OCI-LY7 (cell line): ENCODE results near the gene CTNNA2. TPM values are rescaled to one million over a fixed set of nuclear protein-coding genes. Genes with fewer than 3 reads are reported as not detected.

ENCODE experiments used
- BruUV-seq: library from RNA; stranded (reverse); fragments of 400-500 nt; replicated peaks from 2 replicates; lab custom pipeline; 2021; lab: Mats Ljungman, UMichigan
- CTCF ChIA-PET: fragments of 300-600 bp; sonication (Branson Sonifier 250); formaldehyde crosslinking; loops from one replicate; lab custom pipeline; 2022; ENCODE audit warnings: antibody characterized with exemption; ENCODE audit not compliant: unreplicated experiment; lab: Charles Lee
- POLR2A ChIA-PET: fragments of 300-600 bp; sonication (Branson Sonifier 250); formaldehyde crosslinking; loops from one replicate; lab custom pipeline; 2022; ENCODE audit warnings: antibody characterized with exemption; lab: Charles Lee
- DNase-seq: peaks from one replicate; pipeline ENCODE4 v3.0.0-alpha.2; 2015; ENCODE audit warnings: low spot score
- H2AFZ ChIP-seq: fragments of 200-600 bp; sonication (generic), shearing (Covaris generic); 2 replicates; pipeline ENCODE4 v1.6.1; 2014; ENCODE audit warnings: mild to moderate bottlenecking, antibody characterized with exemption, low read length, moderate library complexity
- H3K27ac ChIP-seq: fragments of 200-600 bp; sonication (generic); 2 replicates; pipeline ENCODE4 v1.5.1; 2014; ENCODE audit warnings: mixed run types, low read depth, mild to moderate bottlenecking, moderate library complexity, low read length, inconsistent platforms; ENCODE audit not compliant: poor library complexity, severe bottlenecking
- H3K36me3 ChIP-seq: fragments of 200-600 bp; sonication (generic); 2 replicates; pipeline ENCODE4 v1.6.1; 2014; ENCODE audit warnings: mild to moderate bottlenecking, antibody characterized with exemption, low read length, moderate library complexity, mixed read lengths; ENCODE audit not compliant: insufficient read depth
- H3K4me1 ChIP-seq: fragments of 200-600 bp; sonication (generic); 2 replicates; pipeline ENCODE4 v1.5.1; 2014; ENCODE audit warnings: mild to moderate bottlenecking, low read length; ENCODE audit not compliant: insufficient read depth, poor library complexity, severe bottlenecking
- H3K4me2 ChIP-seq: fragments of 200-600 bp; sonication (generic); 2 replicates; pipeline ENCODE4 v1.6.1; 2014; ENCODE audit warnings: mild to moderate bottlenecking, low read length
- H3K4me3 ChIP-seq: fragments of 200-600 bp; sonication (generic); 2 replicates; pipeline ENCODE4 v1.5.1; 2014; ENCODE audit warnings: mild to moderate bottlenecking, low read depth, low read length; ENCODE audit not compliant: poor library complexity, severe bottlenecking
- H3K79me2 ChIP-seq: fragments of 200-600 bp; sonication (generic); 2 replicates; pipeline ENCODE4 v1.6.1; 2016; ENCODE audit warnings: low read depth, mild to moderate bottlenecking, low read length, moderate library complexity, mixed read lengths; ENCODE audit not compliant: insufficient read depth
- H3K9me2 ChIP-seq: fragments of 200-600 bp; sonication (generic); 2 replicates; pipeline ENCODE4 v1.6.1; 2016; ENCODE audit warnings: mild to moderate bottlenecking, low read length, mixed read lengths; ENCODE audit not compliant: insufficient read depth
- H3K9me3 ChIP-seq: fragments of 200-600 bp; sonication (generic); 2 replicates; pipeline ENCODE4 v1.6.1; 2014; ENCODE audit warnings: mild to moderate bottlenecking, mixed run types, low read length, mixed read lengths
- H4K20me1 ChIP-seq: fragments of 200-600 bp; sonication (generic); 2 replicates; pipeline ENCODE4 v1.6.1; 2014; ENCODE audit warnings: mild to moderate bottlenecking, antibody characterized with exemption, low read length, moderate library complexity, mixed read lengths; ENCODE audit not compliant: insufficient read depth
- EZH2phosphoT487 ChIP-seq: fragments of 200-600 bp; sonication (generic); IDR thresholded peaks from 2 replicates; pipeline ENCODE4 v1.6.1; 2018; ENCODE audit warnings: low read depth, borderline replicate concordance, mild to moderate bottlenecking, mixed run types, antibody characterized with exemption, low read length, moderate library complexity, mixed read lengths
- intact Hi-C: fragments of 100-400 bp; cut with micrococcal nuclease; formaldehyde crosslinking; loops from one replicate; pipeline ENCODE4 v1.10.0; 2022; ENCODE audit not compliant: unreplicated experiment
- total RNA-seq, 2 experiments: library from RNA; depleted of rRNA in 1 of 2; stranded (reverse); fragments of >200 nt in 1 of 2; shearing (Covaris generic) in 1 of 2; gene quantifications; 2 replicates each; pipeline ENCODE4 v1.2.3, GENCODE V29; 2014 to 2022
- TF ChIP-seq, protein P1 (sequence below): fragments of 200-600 bp; sonication (generic); conservative IDR thresholded peaks from 2 replicates; pipeline ENCODE4 v1.5.1; 2014; ENCODE audit warnings: mild to moderate bottlenecking, antibody characterized with exemption, low read length, moderate library complexity, mixed read lengths

CTNNA2 gene
- total RNA-seq, 2 experiments from 2014 or later = 0.19 to 2.7 TPM

- Histone ChIP-seq H3K4me3 (no peak overlapping the region), H2AFZ (no peak overlapping the region), H3K36me3 (no peaks in the 10 kb centered on the region), H3K27ac (no peak overlapping the region), H3K4me1 (no peaks in the 10 kb centered on the region), H3K9me3 (no peaks in the 10 kb centered on the region), H3K79me2 (no peaks in the 10 kb centered on the region), H3K4me2 (no peak overlapping the region), H4K20me1 (no peaks in the 10 kb centered on the region), H3K9me2 (no peaks in the 10 kb centered on the region)
- CTCF ChIA-PET = no interaction called here
- no peak for TF ChIP-seq EZH2phosphoT487
- TF ChIP-seq, protein P1, sequence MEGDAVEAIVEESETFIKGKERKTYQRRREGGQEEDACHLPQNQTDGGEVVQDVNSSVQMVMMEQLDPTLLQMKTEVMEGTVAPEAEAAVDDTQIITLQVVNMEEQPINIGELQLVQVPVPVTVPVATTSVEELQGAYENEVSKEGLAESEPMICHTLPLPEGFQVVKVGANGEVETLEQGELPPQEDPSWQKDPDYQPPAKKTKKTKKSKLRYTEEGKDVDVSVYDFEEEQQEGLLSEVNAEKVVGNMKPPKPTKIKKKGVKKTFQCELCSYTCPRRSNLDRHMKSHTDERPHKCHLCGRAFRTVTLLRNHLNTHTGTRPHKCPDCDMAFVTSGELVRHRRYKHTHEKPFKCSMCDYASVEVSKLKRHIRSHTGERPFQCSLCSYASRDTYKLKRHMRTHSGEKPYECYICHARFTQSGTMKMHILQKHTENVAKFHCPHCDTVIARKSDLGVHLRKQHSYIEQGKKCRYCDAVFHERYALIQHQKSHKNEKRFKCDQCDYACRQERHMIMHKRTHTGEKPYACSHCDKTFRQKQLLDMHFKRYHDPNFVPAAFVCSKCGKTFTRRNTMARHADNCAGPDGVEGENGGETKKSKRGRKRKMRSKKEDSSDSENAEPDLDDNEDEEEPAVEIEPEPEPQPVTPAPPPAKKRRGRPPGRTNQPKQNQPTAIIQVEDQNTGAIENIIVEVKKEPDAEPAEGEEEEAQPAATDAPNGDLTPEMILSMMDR = no peak
- intact Hi-C loops = no loop called here
- POLR2A ChIA-PET = no interaction called here
- no TSS peak for BruUV-seq
- no peak for DNase-seq
Measured at GRCh38 chr2:79686884-79687283, 174.0 kb downstream of the CTNNA2 start.

DNA sequence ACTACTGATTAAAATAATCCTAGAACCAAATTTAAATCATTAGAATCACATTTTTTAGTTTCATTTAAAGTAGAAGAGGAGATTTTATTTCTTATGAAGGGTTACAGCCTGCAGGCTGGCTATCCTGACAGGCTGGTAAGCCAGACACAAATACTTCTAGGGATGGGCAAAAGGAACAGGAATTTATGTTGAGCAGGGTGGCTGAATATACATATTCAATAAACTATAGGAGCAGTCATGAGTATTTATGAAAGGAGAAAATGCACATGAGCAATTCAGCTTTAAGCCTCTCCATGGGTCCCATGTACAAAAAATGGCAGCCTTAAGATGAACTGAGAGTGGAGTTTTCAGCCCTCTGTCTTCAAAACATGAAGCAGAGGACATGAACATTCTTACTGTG, 182.4 kb downstream of the CTNNA2 start:
- CTCF ChIA-PET = no interaction called here

DNA sequence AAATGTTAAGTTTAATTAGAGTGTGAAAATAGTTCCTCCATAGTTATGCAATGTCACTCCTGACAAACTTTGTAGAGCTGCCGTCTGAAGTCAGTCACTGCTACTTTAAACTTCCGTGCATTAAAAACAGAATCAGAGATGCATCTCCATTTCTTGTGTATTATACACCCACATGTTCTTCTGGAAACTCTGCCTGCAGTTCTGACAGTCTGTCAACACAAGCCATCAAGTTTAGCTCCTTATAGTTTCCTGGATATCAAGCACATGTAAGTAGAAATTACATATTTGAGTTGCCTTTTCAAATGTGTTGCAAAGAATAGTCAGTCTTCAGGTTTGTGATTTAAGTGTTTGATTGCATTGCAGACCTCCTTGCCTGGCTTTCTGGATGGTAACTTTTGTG, 184.3 kb downstream of the CTNNA2 start:
- TF ChIP-seq EZH2phosphoT487 = no peak
- TF ChIP-seq, protein P1 = no peak
- H4K20me1 ChIP-seq = no peaks in the 10 kb centered on the region
- no peak overlapping the region for H3K4me3 ChIP-seq
- ChIA-PET CTCF (no interaction called here), POLR2A (interaction anchor here (0.6 kb wide), 1 partner anchor 95 kb away, joined by 3 read pairs; no protein-coding TSS in a partner anchor)
- intact Hi-C loops = no loop called here
- H3K9me2 ChIP-seq = no peaks in the 10 kb centered on the region
- H3K36me3 ChIP-seq = no peaks in the 10 kb centered on the region
- no TSS peak for BruUV-seq
- no peaks in the 10 kb centered on the region for H3K4me1 ChIP-seq
- H3K4me2 ChIP-seq = no peak overlapping the region
- no peaks in the 10 kb centered on the region for H3K79me2 ChIP-seq
- no peaks in the 10 kb centered on the region for H3K9me3 ChIP-seq
- H3K27ac ChIP-seq = no peak overlapping the region
- H2AFZ ChIP-seq = no peak overlapping the region
- DNase-seq = no peak

More for the DNA sequence above, 182.4 kb downstream of the CTNNA2 start:
- Histone ChIP-seq H3K27ac (no peak overlapping the region), H3K9me2 (no peaks in the 10 kb centered on the region), H4K20me1 (no peaks in the 10 kb centered on the region), H3K79me2 (no peaks in the 10 kb centered on the region), H3K4me3 (no peak overlapping the region), H3K9me3 (no peaks in the 10 kb centered on the region), H3K36me3 (no peaks in the 10 kb centered on the region), H3K4me1 (no peaks in the 10 kb centered on the region), H3K4me2 (no peak overlapping the region), H2AFZ (no peak overlapping the region)
- intact Hi-C loops = no loop called here
- TF ChIP-seq, protein P1 = no peak
- no peak for TF ChIP-seq EZH2phosphoT487
- no peak for DNase-seq
- POLR2A ChIA-PET = interaction anchor here (0.7 kb wide), 1 partner anchor 55 kb away, joined by 4 read pairs; no protein-coding TSS in a partner anchor
- no TSS peak for BruUV-seq
